ENCODE data around the gene MXRA7.
"Not testable (repeated sequence)": the region's sequence is repeated elsewhere in the genome, so short reads cannot be mapped to it uniquely, and the experiment has no call there.

Gene MXRA7

DNA sequence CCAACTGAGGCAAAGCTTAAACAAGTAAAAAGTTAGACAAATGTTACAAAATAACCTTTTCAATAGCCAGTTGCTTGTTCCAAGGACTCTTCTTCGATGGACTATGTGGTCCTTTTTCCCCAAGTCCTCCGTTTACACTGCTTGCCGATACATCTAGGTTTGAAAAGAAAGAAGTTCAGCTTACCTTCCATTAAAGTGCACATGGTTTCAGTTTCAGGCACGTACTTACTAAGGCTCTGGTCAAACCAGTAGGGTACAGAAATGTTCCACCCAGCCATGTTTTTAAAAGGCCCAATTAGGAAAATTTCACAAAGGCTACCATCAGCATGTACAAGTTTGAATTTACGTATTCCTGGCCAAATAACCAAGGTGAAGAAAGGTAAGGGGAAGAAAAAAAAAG lies 24.2 kb upstream of the MXRA7 start:
- no peak for DNase-seq

DNA sequence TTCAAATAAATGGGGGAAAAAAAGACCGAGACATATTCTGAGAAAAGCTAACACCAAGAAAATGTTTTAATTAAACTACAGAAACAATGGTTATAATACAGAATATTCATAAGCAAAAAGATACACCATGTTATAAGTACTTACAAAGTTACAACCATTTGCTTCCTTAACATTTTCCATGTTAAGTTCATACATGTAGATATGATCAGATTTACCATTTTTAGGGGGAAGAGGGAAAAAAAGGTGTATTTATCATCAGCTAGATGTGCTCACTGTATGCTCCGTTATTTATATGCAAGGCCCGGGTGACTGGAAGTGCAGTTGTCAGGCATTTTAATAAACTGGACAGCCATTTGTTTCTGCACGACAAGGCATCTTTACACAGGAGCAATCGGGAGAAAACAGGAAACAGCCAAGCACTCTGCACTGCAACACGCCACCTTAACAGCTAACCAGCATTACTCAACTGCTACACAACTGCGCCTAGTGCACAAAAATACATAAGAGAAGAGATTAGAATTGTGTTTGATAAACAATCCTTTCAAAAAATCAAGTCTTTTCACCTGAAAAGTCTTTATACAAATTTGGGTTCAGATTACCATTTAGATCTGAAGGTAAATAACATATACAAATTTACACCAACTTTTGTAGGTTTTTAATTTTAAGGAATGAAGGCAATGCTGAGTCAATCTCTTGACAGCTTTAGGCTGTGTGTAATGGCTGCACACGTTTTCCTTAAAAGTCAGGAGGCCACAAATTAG lies 23.5 kb upstream of the MXRA7 start:
- DNase-seq, result no peak

DNA sequence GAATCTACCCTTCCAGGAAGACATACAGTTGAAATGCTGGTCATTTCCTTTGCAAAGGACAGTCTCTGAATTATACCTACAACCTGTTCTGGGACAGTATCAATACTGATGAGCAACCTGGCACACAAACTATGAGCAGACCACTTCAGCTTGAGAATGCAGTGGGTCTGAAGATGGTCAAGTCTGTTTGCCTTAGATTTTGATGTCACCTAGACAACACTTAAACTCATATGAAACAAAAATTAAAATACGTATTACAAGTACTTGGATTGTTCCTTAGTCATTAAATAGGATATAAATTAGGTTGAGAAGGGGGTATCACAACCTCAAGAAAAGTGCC lies 22.8 kb upstream of the MXRA7 start:
- DNase-seq, result no peak

DNA sequence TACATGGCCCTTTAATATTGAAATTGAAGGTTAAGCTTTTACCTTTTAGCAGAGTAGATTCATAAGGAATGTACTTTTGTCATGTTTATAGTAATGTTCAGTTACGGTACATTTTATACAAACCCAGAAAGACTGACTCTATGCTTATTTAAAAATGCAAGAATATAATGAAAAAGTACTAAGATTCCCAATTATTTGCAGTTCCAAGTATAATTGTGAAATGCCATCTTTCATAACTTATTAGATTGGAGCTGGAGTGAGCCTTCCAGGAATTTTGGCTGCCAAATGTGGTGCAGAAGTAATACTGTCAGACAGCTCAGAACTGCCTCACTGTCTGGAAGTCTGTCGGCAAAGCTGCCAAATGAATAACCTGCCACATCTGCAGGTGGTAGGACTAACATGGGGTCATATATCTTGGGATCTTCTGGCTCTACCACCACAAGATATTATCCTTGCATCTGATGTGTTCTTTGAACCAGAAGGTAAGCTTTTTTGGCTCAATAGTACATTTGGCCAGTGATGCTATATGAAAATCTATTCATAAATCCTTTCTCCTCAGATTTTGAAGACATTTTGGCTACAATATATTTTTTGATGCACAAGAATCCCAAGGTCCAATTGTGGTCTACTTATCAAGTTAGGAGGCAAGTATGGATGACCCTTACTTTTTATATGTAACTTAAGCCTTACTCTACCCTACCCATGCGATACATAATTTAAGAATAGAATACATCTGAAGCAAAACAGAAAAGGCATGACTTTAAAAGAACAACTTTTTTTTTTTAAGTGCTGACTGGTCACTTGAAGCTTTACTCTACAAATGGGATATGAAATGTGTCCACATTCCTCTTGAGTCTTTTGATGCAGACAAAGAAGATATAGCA lies 22.2 kb upstream of the MXRA7 start:
- no peak for DNase-seq

DNA sequence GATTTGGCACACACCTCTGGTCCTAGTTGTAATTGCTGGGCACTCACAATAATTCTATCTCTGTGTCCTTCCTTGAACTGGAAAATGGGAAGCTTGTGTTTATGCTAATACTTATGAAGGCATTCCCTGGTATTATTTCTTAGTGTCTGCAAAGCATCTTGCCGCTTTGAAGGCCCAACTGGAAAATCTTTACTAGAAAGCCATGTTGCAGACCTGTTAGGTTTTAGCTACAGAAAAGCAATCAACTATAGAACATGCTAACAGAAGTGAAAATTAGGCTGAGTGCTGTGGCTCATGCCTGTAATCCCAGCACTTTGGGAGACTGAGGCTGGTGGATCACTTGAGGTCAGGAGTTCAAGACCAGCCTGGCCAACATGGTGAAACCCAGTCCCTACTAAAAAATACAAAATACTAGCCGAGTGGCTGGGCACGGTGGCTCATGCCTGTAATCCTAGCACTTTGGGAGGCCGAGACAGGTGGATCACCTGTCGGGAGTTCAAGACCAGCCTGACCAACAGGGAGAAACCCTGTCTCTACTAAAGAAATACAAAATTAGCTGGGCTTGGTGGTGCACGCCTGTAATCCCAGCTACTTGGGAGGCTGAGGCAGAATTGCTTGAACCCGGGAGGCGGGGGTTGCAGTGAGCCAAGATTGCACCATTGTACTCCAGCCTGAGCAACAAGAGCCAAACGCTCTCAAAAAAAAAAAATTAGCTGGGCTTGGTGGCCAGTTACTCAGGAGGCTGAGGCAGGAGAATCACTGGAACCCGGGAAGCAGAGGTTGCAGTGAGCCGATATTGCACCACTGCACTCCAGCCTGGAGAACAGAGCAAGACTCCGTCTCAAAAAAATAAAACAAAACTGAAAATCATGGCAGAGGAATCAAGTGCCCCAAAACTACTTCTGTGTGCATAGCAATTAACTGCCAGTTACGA lies 21.3 kb upstream of the MXRA7 start:
- not testable (repeated sequence) for DNase-seq

DNA sequence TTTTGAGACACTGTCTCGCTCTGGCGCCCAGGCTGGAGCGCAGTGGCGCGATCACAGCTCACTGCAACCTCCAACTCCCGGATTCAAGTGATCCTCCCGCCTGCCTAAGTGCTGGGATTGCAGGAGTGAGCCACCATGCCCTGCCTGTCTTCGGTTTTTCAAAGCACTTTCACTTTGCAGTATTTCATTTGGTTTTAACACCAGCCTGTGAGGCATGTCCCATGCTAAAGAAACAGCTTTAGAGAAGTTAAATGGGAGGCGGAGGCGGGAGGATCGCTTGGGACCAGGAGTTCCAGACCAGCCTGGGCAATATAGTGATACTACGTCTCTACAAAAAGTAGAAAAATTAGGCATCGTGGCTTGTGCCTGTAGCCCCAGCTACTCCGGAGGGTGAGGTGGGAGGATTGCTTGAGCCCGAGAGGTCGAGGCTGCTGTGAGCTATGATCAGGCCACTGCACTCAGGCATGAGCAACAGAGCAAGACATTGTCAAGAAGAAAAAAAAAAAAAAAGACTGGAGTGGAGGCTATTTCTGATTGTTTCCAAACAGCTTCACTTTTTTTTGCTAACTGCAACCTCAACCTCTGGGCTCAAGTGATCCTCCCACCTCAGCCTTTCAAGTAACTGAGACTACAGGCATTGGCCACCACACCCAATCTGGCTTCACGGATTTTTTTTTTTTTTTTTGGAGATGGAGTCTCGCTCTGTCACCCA lies 17.1 kb upstream of the MXRA7 start:
- DNase-seq, result no peak

DNA sequence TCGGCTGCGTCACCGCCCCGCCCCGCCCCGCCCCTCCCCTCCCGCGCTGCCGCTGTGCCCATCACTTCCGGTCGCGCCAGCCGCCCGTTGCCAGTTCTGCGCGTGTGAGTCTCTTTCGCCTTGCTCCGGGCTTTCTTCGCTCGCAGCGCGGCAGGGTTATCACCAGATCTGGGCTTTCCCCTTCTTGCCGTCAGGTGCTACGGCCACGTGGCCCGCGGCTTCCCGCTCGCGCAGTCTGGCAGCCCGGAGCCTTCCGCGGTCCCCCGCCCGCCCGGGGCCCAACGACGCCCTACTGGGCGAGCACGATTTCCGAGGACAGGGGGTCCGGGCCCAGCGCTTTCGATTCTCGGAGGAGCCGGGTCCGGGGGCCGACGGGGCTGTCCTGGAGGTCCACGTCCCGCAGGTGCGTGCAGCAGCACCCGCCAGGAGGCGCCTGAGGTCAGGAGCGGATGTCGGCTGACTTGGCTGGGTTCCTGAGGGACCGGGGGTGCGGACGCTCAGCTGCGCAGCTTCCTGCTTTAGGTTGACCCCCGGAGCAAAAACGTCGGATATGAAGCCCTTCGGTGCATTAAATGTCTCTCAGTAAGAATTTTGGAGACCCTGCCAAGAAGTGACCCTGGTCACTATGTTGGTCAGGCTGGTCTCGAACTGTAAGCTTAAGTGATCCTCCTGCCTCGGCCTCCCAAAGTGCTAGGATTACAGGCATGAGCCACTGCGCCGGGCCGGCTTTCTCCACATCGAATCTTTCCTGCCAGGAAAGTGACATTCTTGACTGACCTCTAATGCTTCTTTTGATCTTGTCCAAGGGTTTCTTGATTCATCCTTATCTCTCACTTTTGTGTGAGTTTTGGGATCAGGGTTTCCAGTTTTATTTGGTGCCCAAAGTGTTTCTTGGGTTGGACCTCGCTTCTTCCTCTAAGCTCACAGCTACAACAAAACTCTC lies 16.3 kb upstream of the MXRA7 start, which contains the start of gene METTL23:
Gene METTL23, plus strand, starts transcription at position 64 of the 943 bp plus-strand sequence. CDS start 2,872 bp downstream, outside the sequence.
- DNase-seq, result no peak

DNA sequence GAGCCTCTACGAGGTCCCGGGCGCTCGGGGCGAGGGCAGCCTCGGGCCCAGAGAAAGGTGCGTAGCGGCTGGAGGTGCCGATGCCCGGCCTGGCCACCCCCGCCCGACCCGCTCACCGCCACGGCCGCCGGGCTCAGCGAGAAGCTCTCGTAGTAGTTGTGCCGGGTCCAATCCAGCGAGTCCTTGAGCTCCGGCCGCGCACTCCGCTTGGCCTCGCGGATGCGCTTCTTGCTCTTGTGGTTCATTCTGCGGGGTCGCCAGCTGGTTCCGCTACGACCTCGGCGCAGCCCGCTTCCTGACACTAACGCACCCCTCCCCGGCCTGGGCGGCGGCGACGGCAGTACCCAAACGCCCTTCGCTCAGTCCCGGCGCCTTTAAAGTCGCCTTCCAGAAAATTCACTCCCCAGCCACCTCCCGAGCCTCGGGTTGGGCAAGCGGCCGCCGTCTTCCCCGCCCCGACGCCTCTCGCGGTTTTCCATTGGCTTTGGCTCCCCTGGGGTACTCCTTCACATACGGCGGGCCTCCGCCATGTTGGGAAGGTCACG lies 15.5 kb upstream of the MXRA7 start, which contains the start of gene JMJD6:
Gene JMJD6, minus strand, starts transcription at position 376 of the 545 bp plus-strand sequence. Its CDS starts 131 bp downstream, at position 245.
- peak; percentile 85 for DNase-seq

DNA sequence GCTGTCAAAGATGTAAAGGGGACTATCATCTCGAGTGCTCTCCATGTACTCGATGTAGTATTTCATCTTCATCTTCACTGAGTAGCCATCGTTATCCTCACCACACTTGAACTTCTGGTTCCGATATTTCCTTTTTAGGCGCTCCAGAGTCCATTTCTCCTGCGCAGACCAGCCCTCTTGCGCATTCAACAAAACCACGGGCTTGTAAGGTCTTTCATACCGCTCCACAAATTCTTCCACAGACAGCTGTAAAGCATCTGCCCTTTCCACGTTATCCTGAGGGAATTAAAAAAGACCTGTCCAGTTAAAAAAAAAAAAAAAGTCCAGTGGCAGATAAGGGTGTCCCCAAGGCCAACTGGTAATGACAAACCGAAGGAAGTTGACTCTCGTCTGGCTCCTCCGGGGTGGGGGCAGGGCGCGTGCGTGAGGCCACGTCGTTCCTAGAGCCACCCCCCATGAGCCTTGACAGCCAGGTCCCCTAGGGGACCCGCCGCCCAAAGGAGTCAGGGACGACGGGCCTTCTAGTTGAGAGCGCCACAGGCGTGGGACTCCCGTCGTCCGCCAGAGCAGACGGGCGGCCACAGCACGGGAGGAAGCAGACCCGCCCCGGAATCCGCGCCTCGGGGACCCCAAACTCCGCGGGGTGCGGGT lies 14.9 kb upstream of the MXRA7 start:
- no peak for DNase-seq

DNA sequence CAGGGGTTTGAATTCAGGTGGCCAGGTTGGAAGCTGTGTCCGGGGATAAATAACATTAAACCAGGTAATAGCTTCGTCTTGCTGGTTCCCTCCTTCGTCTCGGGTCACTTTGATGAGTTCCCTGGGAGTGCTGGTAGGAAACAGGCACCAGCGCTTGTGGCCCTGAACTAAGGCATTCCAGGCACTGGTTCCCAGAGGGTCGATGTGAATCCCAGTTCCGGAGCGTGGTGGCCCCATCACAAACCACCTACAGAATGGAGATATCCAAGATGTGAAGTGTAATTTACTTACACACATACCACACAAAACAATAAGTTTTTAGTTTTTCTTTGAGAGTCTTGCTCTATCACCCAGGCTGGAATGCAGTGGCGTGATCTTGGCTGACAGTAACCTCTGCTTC lies 13.0 kb upstream of the MXRA7 start:
- DNase-seq, result no peak

DNA sequence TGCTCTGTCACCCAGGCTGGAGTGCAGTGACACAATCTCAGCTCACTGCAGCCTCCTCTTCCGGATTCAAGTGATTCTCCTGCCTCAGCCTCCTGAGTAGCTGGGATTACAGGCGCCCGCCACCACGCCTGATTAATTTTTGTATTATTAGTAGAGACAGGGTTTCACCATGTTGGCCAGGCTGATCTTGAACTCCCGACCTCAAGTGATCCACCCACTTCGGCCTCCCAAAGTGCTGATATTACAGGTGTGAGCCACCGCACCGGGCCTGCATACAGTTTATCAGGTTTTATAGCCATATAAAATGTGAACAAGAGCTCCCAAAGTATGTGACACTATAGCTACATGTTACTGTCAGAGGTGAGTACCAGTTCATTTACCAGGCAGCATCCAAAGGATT lies 12.2 kb upstream of the MXRA7 start:
- not testable (repeated sequence) for DNase-seq

DNA sequence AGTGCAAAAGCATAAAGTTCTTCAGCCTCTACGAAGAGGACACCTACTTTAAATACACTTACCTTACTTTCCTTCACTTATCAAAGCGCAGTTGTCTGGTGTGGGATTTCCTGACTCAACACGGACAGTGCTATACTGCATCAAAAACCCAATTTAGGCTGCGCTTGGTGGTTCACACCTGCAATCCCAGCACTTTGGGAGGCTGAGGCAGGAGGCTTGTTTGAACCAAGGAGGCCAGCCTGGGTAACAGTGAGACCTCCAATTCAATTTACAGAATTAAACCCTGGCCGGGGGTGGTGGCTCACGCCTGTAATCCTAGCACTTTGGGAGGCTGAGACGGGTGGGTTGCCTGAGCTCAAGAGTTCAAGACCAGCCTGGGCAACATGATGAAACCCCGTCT lies 11.5 kb upstream of the MXRA7 start:
- DNase-seq, result no peak

DNA sequence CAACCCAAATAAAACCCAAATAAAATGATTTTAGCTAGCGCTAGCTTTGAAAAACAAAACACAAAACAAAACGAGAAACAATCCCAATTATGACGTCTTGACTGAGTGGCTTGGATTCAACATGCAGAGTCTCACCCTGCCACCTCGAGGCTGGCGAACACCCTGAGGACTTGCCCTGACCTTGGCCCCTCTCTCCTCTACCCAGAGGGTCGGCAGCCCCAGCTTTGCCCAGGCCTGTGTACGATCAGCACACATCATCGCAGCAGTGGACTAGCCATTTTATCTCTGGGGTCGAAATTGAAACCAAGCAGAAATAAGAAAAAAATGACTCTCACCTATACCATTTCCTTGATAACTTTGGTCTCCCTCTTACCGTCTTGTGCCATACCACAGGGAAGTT lies 10.7 kb upstream of the MXRA7 start:
- DNase-seq, result no peak

DNA sequence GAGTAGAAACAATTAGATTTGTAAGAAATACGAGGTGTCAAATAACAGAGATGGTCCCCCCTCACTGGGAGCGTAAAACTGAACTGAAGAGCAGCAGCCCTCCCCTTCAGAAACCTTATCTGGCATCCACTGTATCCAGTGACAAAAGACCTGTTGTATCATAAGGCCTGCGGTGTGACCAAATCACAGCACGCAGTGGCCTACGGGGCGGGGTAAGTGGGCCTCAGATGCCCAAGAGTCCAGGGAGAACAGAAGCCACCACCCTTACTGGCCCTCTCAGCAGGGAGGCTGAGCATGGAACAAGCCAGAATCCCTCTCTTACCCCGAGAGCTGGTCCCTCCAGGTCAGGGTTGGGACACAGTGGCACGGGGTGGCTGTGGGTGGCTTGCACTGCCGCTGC lies 10.2 kb upstream of the MXRA7 start:
- DNase-seq, result no peak

DNA sequence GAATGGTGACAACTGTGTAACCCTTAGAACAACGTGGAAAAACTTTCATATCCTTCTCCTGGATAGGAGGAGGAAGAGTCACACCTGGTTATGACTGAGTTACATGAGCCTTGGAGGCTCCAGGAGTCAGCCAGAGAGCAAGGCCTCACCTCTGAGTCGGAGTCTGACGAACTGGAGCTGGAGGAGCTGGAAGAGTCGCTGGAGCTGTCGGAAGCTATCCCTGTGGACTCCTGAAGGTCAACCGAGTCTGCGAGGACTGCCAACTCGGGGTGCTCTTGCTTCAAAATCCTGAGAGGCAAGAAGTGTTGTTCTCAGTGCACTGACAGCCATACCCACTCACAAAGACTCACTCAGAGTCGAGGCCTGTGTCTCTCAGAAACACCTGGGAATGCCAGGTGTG lies 9.4 kb upstream of the MXRA7 start:
- DNase-seq, result no peak

DNA sequence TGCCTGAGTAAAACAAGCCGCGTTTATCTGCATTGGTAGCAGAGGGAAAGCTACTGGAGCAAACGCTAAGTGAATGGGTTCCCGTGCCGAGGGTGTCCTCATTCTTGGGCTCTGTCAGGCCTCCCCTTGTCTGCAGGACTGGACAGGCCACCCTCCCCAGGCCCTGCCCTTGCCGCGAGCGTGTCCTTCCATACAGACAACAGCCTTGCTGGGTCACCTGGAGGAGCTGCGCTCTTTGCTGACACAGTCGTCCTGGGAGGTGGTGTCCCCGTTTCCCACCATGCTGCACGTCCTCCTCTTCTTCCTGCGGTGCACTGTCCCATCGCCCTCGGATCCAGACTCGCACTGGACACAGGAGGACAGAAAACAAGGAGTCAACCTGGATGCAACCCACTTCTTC lies 7.8 kb upstream of the MXRA7 start:
- no peak for DNase-seq

DNA sequence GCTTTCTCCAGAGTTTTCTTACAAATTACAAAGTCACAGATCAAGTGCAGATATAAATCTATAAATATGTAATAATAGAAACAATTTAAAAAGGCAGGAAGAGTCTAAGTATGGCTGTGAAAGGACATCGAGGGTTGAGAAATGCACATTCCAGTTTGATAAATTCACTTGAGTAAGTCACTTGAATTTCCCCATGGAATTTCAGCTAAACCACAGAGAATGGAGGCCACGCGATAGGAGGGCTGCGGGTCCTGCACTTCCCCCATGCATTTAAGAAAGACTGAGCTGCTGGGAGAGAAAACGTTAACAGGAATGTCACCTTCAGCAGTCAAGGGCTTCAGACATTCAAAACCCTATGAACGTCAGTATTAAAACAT lies 6.1 kb upstream of the MXRA7 start:
- DNase-seq, result no peak

DNA sequence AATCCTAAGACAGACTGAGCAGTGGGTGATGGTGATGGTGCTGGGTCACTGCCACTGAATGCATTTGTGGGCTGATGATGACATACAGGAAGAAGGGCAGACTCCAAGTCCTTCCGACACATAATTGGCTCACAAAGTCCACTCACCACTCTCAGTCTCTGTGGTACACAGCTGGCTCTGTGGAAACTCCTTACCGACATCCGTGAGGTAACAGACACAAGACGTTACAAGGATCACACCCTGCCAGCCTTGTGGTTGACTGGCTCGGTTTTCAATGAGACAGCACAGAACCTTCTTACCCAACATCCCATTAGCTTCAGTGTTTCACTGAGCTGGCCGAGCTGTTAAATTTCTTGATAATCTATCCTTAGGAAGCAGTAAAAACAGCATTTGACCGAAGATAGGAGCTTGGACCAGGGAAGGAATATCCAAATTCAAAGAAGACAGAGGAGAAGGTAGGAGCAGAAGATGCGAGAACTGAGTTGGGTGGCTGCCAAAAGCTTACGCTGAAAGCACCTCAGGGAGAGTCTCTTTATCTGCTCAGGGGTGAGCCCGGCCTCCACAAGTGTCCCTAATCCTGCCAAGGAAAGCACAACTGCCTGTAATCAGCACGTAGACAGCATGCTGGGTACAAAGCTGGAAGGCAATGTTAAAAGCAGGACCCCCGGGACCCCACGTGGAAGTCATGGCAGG lies 5.5 kb upstream of the MXRA7 start:
- no peak for DNase-seq

DNA sequence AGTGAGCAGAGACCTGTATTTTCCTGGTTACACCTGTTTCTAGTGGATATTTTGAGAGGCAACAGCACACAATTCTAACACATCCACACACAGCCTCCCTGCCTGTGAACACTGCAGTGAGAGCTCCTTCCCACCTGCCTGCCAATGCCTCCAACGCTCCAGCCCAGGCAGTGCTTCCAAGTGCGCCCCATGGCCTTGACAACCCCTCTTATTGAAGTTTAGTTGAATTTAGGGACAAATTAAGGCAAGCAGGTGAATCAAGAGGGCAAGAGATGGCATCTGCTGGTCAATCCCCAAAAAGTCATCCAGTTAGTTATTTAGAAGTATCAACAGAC lies 4.7 kb upstream of the MXRA7 start:
- DNase-seq, result no peak

All from NCI-H1694 (cell line).